OCI-LY7 (cell line): ENCODE measurements around the gene SPCS2. TPM values are rescaled to one million over a fixed set of nuclear protein-coding genes. Genes with fewer than 3 reads are reported as not detected.

Experiments used
- BruUV-seq: library from RNA; stranded (reverse); fragments of 400-500 nt; replicated peaks from 2 replicates; lab custom pipeline; 2021; lab: Mats Ljungman, UMichigan
- CTCF ChIA-PET: fragments of 300-600 bp; sonication (Branson Sonifier 250); formaldehyde crosslinking; loops from one replicate; lab custom pipeline; 2022; ENCODE audit warnings: antibody characterized with exemption; ENCODE audit not compliant: unreplicated experiment; lab: Charles Lee
- POLR2A ChIA-PET: fragments of 300-600 bp; sonication (Branson Sonifier 250); formaldehyde crosslinking; loops from one replicate; lab custom pipeline; 2022; ENCODE audit warnings: antibody characterized with exemption; lab: Charles Lee
- DNase-seq: peaks from one replicate; pipeline ENCODE4 v3.0.0-alpha.2; 2015; ENCODE audit warnings: low spot score
- H2AFZ ChIP-seq: fragments of 200-600 bp; sonication (generic), shearing (Covaris generic); 2 replicates; pipeline ENCODE4 v1.6.1; 2014; ENCODE audit warnings: mild to moderate bottlenecking, antibody characterized with exemption, low read length, moderate library complexity
- H3K27ac ChIP-seq: fragments of 200-600 bp; sonication (generic); 2 replicates; pipeline ENCODE4 v1.5.1; 2014; ENCODE audit warnings: mixed run types, low read depth, mild to moderate bottlenecking, moderate library complexity, low read length, inconsistent platforms; ENCODE audit not compliant: poor library complexity, severe bottlenecking
- H3K36me3 ChIP-seq: fragments of 200-600 bp; sonication (generic); 2 replicates; pipeline ENCODE4 v1.6.1; 2014; ENCODE audit warnings: mild to moderate bottlenecking, antibody characterized with exemption, low read length, moderate library complexity, mixed read lengths; ENCODE audit not compliant: insufficient read depth
- H3K4me1 ChIP-seq: fragments of 200-600 bp; sonication (generic); 2 replicates; pipeline ENCODE4 v1.5.1; 2014; ENCODE audit warnings: mild to moderate bottlenecking, low read length; ENCODE audit not compliant: insufficient read depth, poor library complexity, severe bottlenecking
- H3K4me2 ChIP-seq: fragments of 200-600 bp; sonication (generic); 2 replicates; pipeline ENCODE4 v1.6.1; 2014; ENCODE audit warnings: mild to moderate bottlenecking, low read length
- H3K4me3 ChIP-seq: fragments of 200-600 bp; sonication (generic); 2 replicates; pipeline ENCODE4 v1.5.1; 2014; ENCODE audit warnings: mild to moderate bottlenecking, low read depth, low read length; ENCODE audit not compliant: poor library complexity, severe bottlenecking
- H3K79me2 ChIP-seq: fragments of 200-600 bp; sonication (generic); 2 replicates; pipeline ENCODE4 v1.6.1; 2016; ENCODE audit warnings: low read depth, mild to moderate bottlenecking, low read length, moderate library complexity, mixed read lengths; ENCODE audit not compliant: insufficient read depth
- H3K9me2 ChIP-seq: fragments of 200-600 bp; sonication (generic); 2 replicates; pipeline ENCODE4 v1.6.1; 2016; ENCODE audit warnings: mild to moderate bottlenecking, low read length, mixed read lengths; ENCODE audit not compliant: insufficient read depth
- H3K9me3 ChIP-seq: fragments of 200-600 bp; sonication (generic); 2 replicates; pipeline ENCODE4 v1.6.1; 2014; ENCODE audit warnings: mild to moderate bottlenecking, mixed run types, low read length, mixed read lengths
- H4K20me1 ChIP-seq: fragments of 200-600 bp; sonication (generic); 2 replicates; pipeline ENCODE4 v1.6.1; 2014; ENCODE audit warnings: mild to moderate bottlenecking, antibody characterized with exemption, low read length, moderate library complexity, mixed read lengths; ENCODE audit not compliant: insufficient read depth
- CTCF ChIP-seq: fragments of 200-600 bp; sonication (generic); conservative IDR thresholded peaks from 2 replicates; pipeline ENCODE4 v1.5.1; 2014; ENCODE audit warnings: mild to moderate bottlenecking, antibody characterized with exemption, low read length, moderate library complexity, mixed read lengths
- EZH2phosphoT487 ChIP-seq: fragments of 200-600 bp; sonication (generic); IDR thresholded peaks from 2 replicates; pipeline ENCODE4 v1.6.1; 2018; ENCODE audit warnings: low read depth, borderline replicate concordance, mild to moderate bottlenecking, mixed run types, antibody characterized with exemption, low read length, moderate library complexity, mixed read lengths
- intact Hi-C: fragments of 100-400 bp; cut with micrococcal nuclease; formaldehyde crosslinking; loops from one replicate; pipeline ENCODE4 v1.10.0; 2022; ENCODE audit not compliant: unreplicated experiment
- total RNA-seq, 2 experiments: library from RNA; depleted of rRNA in 1 of 2; stranded (reverse); fragments of >200 nt in 1 of 2; shearing (Covaris generic) in 1 of 2; gene quantifications; 2 replicates each; pipeline ENCODE4 v1.2.3, GENCODE V29; 2014 to 2022

The SPCS2 gene
- total RNA-seq, 2 experiments from 2014 or later, result 39.6 to 212 TPM

- H3K9me3 ChIP-seq, result no peaks in the 10 kb centered on the region; the same call in 1 of the 2 replicates
- no peaks in the 10 kb centered on the region for H3K9me2 ChIP-seq
- peak overlapping the region; percentile 91 for H3K4me3 ChIP-seq
- ChIA-PET CTCF (no interaction called here), POLR2A (interaction anchor here (1.1 to 3.5 kb wide), 3 partner anchors 12 to 38 kb away, joined by 3 to 15 read pairs (median 3); partner anchors contain the start of gene NEU3)
- peaks cover 55% of the 10 kb centered on the region for H3K36me3 ChIP-seq
- no peak overlapping the region for H2AFZ ChIP-seq
- peaks cover 79% of the 10 kb centered on the region for H3K79me2 ChIP-seq
- H3K4me1 ChIP-seq, result peaks cover 44% of the 10 kb centered on the region
- intact Hi-C loops, result no loop called here
- no TSS peak for BruUV-seq
- DNase-seq, result peak; percentile 63
- peaks cover 23% of the 10 kb centered on the region for H4K20me1 ChIP-seq
- no peak for TF ChIP-seq EZH2phosphoT487
- peak overlapping the region; percentile 74 for H3K27ac ChIP-seq
- H3K4me2 ChIP-seq, result peak overlapping the region; percentile 86
Measured at GRCh38 chr11:74950374-74950969, 1.4 kb downstream of the SPCS2 start.

GRCh38 chr11:74951226-74951625, 2.2 kb downstream of the SPCS2 start:
- TF ChIP-seq CTCF, result no peak
- TF ChIP-seq EZH2phosphoT487, result no peak
- H3K9me3 ChIP-seq, result no peaks in the 10 kb centered on the region; the same call in 1 of the 2 replicates
- H4K20me1 ChIP-seq, result peaks cover 23% of the 10 kb centered on the region
- H3K4me1 ChIP-seq, result peaks cover 44% of the 10 kb centered on the region
- H2AFZ ChIP-seq, result no peak overlapping the region
- H3K4me3 ChIP-seq, result peak overlapping the region; percentile 91
- BruUV-seq, result no TSS peak
- peak overlapping the region; percentile 86 for H3K4me2 ChIP-seq
- ChIA-PET CTCF (no interaction called here), POLR2A (interaction anchor here (1.1 to 3.5 kb wide), 3 partner anchors 11 to 37 kb away, joined by 3 to 15 read pairs (median 3); partner anchors contain the start of gene NEU3)
- H3K9me2 ChIP-seq, result no peaks in the 10 kb centered on the region
- DNase-seq, result peak; percentile 25
- H3K36me3 ChIP-seq, result peaks cover 58% of the 10 kb centered on the region
- intact Hi-C loops, result no loop called here
- peaks cover 87% of the 10 kb centered on the region for H3K79me2 ChIP-seq
- H3K27ac ChIP-seq, result peak overlapping the region; percentile 74

GRCh38 chr11:74952752-74953151, 3.7 kb downstream of the SPCS2 start:
- H3K27ac ChIP-seq, result no peak overlapping the region
- H3K4me1 ChIP-seq, result peaks cover 43% of the 10 kb centered on the region
- H2AFZ ChIP-seq, result no peak overlapping the region
- TF ChIP-seq CTCF (no peak), EZH2phosphoT487 (no peak)
- DNase-seq, result no peak
- peaks cover 97% of the 10 kb centered on the region for H3K79me2 ChIP-seq
- ChIA-PET CTCF (no interaction called here), POLR2A (interaction anchor here (0.7 to 2.7 kb wide), 5 partner anchors 9 to 99 kb away, joined by 3 to 21 read pairs (median 4); partner anchors contain the start of gene NEU3)
- H3K4me3 ChIP-seq, result no peak overlapping the region
- no peaks in the 10 kb centered on the region for H3K9me2 ChIP-seq
- BruUV-seq, result no TSS peak
- H4K20me1 ChIP-seq, result peaks cover 23% of the 10 kb centered on the region
- H3K9me3 ChIP-seq, result no peaks in the 10 kb centered on the region; the same call in 1 of the 2 replicates
- peaks cover 66% of the 10 kb centered on the region for H3K36me3 ChIP-seq
- intact Hi-C loops, result no loop called here
- H3K4me2 ChIP-seq, result peak overlapping the region; percentile 50
